Hepatocyte (in vitro differentiated cells): ENCODE measurements around the gene PRODH. TPM values are rescaled to one million over a fixed set of nuclear protein-coding genes. Genes with fewer than 3 reads are reported as not detected.
"Not testable (repeated sequence)": the region's sequence is repeated elsewhere in the genome, so short reads cannot be mapped to it uniquely, and the experiment has no call there.

Experiments used
- DNase-seq: peaks from one replicate; pipeline ENCODE4 v3.0.0-alpha.2; 2016; ENCODE audit warnings: low spot score
- H2AFZ ChIP-seq: fragments of 200-600 bp; sonication (generic); 2 replicates; pipeline ENCODE4 v1.6.0; 2016; ENCODE audit warnings: antibody characterized with exemption, mild to moderate bottlenecking
- H3K27ac ChIP-seq: fragments of 200-600 bp; sonication (generic); 2 replicates; pipeline ENCODE4 v1.5.1; 2016; ENCODE audit warnings: mild to moderate bottlenecking
- H3K27me3 ChIP-seq: fragments of 200-600 bp; sonication (generic); 2 replicates; pipeline ENCODE4 v1.6.1; 2016
- H3K36me3 ChIP-seq: fragments of 200-600 bp; sonication (generic); replicated peaks from 2 replicates; pipeline ENCODE4 v1.5.1; 2016; ENCODE audit warnings: low read depth; ENCODE audit not compliant: insufficient read depth
- H3K4me1 ChIP-seq: fragments of 200-600 bp; sonication (generic); 2 replicates; pipeline ENCODE4 v1.5.1; 2016; ENCODE audit warnings: mild to moderate bottlenecking, moderate library complexity; ENCODE audit not compliant: insufficient read depth
- H3K4me2 ChIP-seq: fragments of 200-600 bp; sonication (generic); 2 replicates; pipeline ENCODE4 v1.6.0; 2016
- H3K4me3 ChIP-seq: fragments of 200-600 bp; sonication (generic); 2 replicates; pipeline ENCODE4 v1.5.1; 2016; ENCODE audit warnings: mild to moderate bottlenecking
- H3K79me2 ChIP-seq: fragments of 200-600 bp; sonication (generic); 2 replicates; pipeline ENCODE4 v1.6.0; 2017; ENCODE audit warnings: mild to moderate bottlenecking
- H3K9me2 ChIP-seq: fragments of 200-600 bp; sonication (generic); replicated peaks from 2 replicates; pipeline ENCODE4 v1.6.0; 2017; ENCODE audit warnings: mild to moderate bottlenecking; ENCODE audit not compliant: insufficient read depth
- H3K9me3 ChIP-seq: fragments of 200-600 bp; sonication (generic); 2 replicates; pipeline ENCODE4 v1.5.1; 2016; ENCODE audit warnings: low read depth, mild to moderate bottlenecking
- H4K20me1 ChIP-seq: fragments of 200-600 bp; sonication (generic); 2 replicates; pipeline ENCODE4 v1.6.0; 2016; ENCODE audit warnings: mild to moderate bottlenecking; ENCODE audit not compliant: insufficient read depth, poor library complexity, severe bottlenecking
- EZH2 ChIP-seq: fragments of 200-600 bp; sonication (generic); IDR thresholded peaks from 2 replicates; pipeline ENCODE4 v1.6.1; 2016; ENCODE audit warnings: antibody characterized with exemption, mild to moderate bottlenecking, borderline replicate concordance
- EZH2phosphoT487 ChIP-seq: fragments of 200-600 bp; sonication (generic); IDR thresholded peaks from one replicate; pipeline ENCODE4 v1.6.1; 2018; ENCODE audit warnings: antibody characterized with exemption, mild to moderate bottlenecking, low read depth, moderate library complexity; ENCODE audit not compliant: unreplicated experiment, severe bottlenecking
- WGBS: methylation state at CpG from one replicate; pipeline ENCODE4 v1.1.6; 2016; ENCODE audit warnings: low lambda C conversion rate; ENCODE audit errors: missing lambda C conversion rate; 5-methylcytosine and 5-hydroxymethylcytosine counted together
- polyA plus RNA-seq: library from polyadenylated mRNA; unstranded; fragments of >200 nt; fragmentation: Nextera tagmentation; extraction: Ambion mirVana; gene quantifications from 2 replicates; pipeline ENCODE4 v1.2.1, GENCODE V29; 2016
- total RNA-seq: library from RNA; depleted of rRNA; stranded (reverse); fragments of >200 nt; gene quantifications from 2 replicates; pipeline ENCODE4 v1.2.3, GENCODE V29; 2014
- TF ChIP-seq, protein P1 (sequence below): fragments of 200-600 bp; sonication (generic); IDR thresholded peaks from 2 replicates; pipeline ENCODE4 v1.5.1; 2016; ENCODE audit warnings: antibody characterized with exemption, mild to moderate bottlenecking; ENCODE audit not compliant: poor library complexity

Gene PRODH
- total and polyA plus RNA-seq, 2 experiments from 2014 or later = 27.2 to 27.9 TPM

GRCh38 chr22:18888115-18888514, 48.0 kb downstream of the PRODH start:
- Histone ChIP-seq H3K36me3 (no peaks in the 10 kb centered on the region), H3K27me3 (no peaks in the 10 kb centered on the region), H3K4me1 (no peaks in the 10 kb centered on the region), H3K4me3 (no peak overlapping the region), H3K4me2 (no peak overlapping the region), H3K9me2 (no peaks in the 10 kb centered on the region), H3K9me3 (no peaks in the 10 kb centered on the region), H3K79me2 (no peaks in the 10 kb centered on the region), H4K20me1 (no peaks in the 10 kb centered on the region), H2AFZ (no peak overlapping the region), H3K27ac (no peak overlapping the region)
- TF ChIP-seq EZH2phosphoT487 (no peak), EZH2 (no peak)
- TF ChIP-seq, protein P1, sequence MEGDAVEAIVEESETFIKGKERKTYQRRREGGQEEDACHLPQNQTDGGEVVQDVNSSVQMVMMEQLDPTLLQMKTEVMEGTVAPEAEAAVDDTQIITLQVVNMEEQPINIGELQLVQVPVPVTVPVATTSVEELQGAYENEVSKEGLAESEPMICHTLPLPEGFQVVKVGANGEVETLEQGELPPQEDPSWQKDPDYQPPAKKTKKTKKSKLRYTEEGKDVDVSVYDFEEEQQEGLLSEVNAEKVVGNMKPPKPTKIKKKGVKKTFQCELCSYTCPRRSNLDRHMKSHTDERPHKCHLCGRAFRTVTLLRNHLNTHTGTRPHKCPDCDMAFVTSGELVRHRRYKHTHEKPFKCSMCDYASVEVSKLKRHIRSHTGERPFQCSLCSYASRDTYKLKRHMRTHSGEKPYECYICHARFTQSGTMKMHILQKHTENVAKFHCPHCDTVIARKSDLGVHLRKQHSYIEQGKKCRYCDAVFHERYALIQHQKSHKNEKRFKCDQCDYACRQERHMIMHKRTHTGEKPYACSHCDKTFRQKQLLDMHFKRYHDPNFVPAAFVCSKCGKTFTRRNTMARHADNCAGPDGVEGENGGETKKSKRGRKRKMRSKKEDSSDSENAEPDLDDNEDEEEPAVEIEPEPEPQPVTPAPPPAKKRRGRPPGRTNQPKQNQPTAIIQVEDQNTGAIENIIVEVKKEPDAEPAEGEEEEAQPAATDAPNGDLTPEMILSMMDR = no peak
- DNase-seq = no peak
- no CpG with 5 or more reads among the region's 8 CpGs for WGBS

DNA sequence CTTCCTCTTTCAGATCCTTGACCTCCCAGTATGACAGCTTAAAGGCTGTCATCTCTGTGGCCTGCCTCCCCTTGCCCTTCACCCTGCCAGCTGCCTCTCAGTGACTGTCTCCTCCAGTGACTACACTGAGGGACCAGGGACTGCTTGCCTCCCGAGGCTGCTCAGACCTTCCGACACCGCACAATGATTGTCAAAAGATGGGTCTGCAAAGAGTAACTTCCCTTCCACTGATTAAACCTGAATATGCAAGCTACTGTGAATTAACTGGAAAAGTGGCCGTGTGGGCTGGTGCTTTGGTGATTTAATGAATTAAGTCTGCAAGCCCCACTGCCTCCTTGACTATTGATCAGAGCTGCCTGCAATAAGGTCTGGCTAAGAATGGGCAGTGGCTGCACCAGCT, 51.6 kb downstream of the PRODH start:
- not testable (repeated sequence) for H2AFZ ChIP-seq, H3K4me1 ChIP-seq, H3K79me2 ChIP-seq, H3K36me3 ChIP-seq, H3K9me3 ChIP-seq, H3K27me3 ChIP-seq, H3K4me3 ChIP-seq, H4K20me1 ChIP-seq, H3K27ac ChIP-seq, H3K9me2 ChIP-seq, H3K4me2 ChIP-seq
- 81% methylated on average over 4 of the region's 4 CpGs for WGBS
- peak; percentile 1 for DNase-seq

DNA sequence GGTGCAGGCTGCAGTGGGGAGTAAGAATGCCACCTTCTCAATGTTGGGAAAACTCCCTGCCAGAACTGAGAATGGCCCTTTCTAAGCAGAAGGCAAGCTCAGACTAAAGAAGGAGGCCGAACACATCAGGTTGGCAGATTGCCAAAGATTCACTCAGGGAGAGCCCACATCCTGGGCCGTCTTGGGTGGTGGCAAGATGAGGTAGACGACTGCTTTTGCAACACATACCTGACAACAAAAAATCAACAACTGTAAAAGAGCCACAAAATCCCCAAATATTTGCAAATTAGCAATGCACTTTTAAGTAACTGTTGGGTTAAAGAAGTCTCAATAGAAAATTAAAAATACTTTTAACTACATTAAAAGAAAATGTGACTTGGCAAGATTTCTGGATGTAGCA, 54.8 kb downstream of the PRODH start:
- 63% methylated on average over 3 of the region's 3 CpGs for WGBS
- H3K4me2 ChIP-seq, H3K27me3 ChIP-seq, H3K4me3 ChIP-seq, H4K20me1 ChIP-seq, H3K4me1 ChIP-seq, DNase-seq, H3K79me2 ChIP-seq, H3K27ac ChIP-seq, H2AFZ ChIP-seq, H3K9me3 ChIP-seq, H3K36me3 ChIP-seq, H3K9me2 ChIP-seq: not testable (repeated sequence)

Other genes starting within 250 kb of the PRODH start
- gene DGCR6, start 30.0 kb downstream of the PRODH start, total RNA-seq = 6.3 and 7.9 TPM in 2 replicates
- gene DGCR6, start 30.0 kb downstream of the PRODH start, polyA plus RNA-seq = 6.8 and 8.9 TPM in 2 replicates
- 45.2 and 61.5 TPM in 2 replicates for gene DGCR2, start 186.1 kb upstream of the PRODH start, total RNA-seq
- gene DGCR2, start 186.1 kb upstream of the PRODH start, polyA plus RNA-seq = 62.4 and 67.2 TPM in 2 replicates
- gene TSSK2, start 195.0 kb upstream of the PRODH start, total RNA-seq = not detected in 2 replicates
- not detected in 2 replicates for gene TSSK2, start 195.0 kb upstream of the PRODH start, polyA plus RNA-seq
- 7.6 and 9.0 TPM in 2 replicates for gene ESS2, start 208.4 kb upstream of the PRODH start, total RNA-seq
- 11.4 and 11.7 TPM in 2 replicates for gene ESS2, start 208.4 kb upstream of the PRODH start, polyA plus RNA-seq
- not detected in 2 replicates for gene GSC2, start 214.0 kb upstream of the PRODH start, total RNA-seq
- not detected in 2 replicates for gene GSC2, start 214.0 kb upstream of the PRODH start, polyA plus RNA-seq
- 162 and 187 TPM in 2 replicates for gene SLC25A1, start 242.4 kb upstream of the PRODH start, total RNA-seq
- 395 and 422 TPM in 2 replicates for gene SLC25A1, start 242.4 kb upstream of the PRODH start, polyA plus RNA-seq